H1 (cell line): ENCODE data around the gene NFIX. TPM values are rescaled to one million over a fixed set of nuclear protein-coding genes. Genes with fewer than 3 reads are reported as not detected.

Experiments
- polyA plus RNA-seq, 7 experiments: library from polyadenylated mRNA; depleted of rRNA in 3 of 7; stranded (reverse) in 5 of 7; unstranded in 2 of 7; fragments of >200 nt in 5 of 7; fragments of 200-250 nt in 2 of 7; gene quantifications; 1 replicate in 5 of 7; 2 replicates in 1 of 7; 4 replicates in 1 of 7; pipeline versions ENCODE4 v1.2.1 to v1.2.3, GENCODE V29; 2011 to 2013; ENCODE audit warnings: missing spikeins in 2 of 7, mixed read lengths in 2 of 7
- total RNA-seq: library from RNA; stranded (reverse); fragmentation: NEBNext Ultra II Directional; extraction: Animal tissue kit (Norgen Biotek cat#: 25700); gene quantifications from 2 replicates; pipeline ENCODE4 v1.2.1, GENCODE V29; 2021
- TF ChIP-seq, protein P1 (sequence below): fragments of 300-600 bp; sonication (generic); IDR thresholded peaks from 2 replicates; pipeline ENCODE4 v1.7.1; 2012; ENCODE audit warnings: low read length, moderate library complexity, mild to moderate bottlenecking, inconsistent platforms; ENCODE audit not compliant: insufficient replicate concordance

The NFIX gene
- total and polyA plus RNA-seq, 2 of the 8 experiments (the other 6 are each of a cell fraction or from before 2014, with no cell fraction given) = 0.03 to 0.20 TPM

GRCh38 chr19:13003081-13003480 is 7.8 kb downstream of the NFIX start (continued):
- TF ChIP-seq, protein P1, sequence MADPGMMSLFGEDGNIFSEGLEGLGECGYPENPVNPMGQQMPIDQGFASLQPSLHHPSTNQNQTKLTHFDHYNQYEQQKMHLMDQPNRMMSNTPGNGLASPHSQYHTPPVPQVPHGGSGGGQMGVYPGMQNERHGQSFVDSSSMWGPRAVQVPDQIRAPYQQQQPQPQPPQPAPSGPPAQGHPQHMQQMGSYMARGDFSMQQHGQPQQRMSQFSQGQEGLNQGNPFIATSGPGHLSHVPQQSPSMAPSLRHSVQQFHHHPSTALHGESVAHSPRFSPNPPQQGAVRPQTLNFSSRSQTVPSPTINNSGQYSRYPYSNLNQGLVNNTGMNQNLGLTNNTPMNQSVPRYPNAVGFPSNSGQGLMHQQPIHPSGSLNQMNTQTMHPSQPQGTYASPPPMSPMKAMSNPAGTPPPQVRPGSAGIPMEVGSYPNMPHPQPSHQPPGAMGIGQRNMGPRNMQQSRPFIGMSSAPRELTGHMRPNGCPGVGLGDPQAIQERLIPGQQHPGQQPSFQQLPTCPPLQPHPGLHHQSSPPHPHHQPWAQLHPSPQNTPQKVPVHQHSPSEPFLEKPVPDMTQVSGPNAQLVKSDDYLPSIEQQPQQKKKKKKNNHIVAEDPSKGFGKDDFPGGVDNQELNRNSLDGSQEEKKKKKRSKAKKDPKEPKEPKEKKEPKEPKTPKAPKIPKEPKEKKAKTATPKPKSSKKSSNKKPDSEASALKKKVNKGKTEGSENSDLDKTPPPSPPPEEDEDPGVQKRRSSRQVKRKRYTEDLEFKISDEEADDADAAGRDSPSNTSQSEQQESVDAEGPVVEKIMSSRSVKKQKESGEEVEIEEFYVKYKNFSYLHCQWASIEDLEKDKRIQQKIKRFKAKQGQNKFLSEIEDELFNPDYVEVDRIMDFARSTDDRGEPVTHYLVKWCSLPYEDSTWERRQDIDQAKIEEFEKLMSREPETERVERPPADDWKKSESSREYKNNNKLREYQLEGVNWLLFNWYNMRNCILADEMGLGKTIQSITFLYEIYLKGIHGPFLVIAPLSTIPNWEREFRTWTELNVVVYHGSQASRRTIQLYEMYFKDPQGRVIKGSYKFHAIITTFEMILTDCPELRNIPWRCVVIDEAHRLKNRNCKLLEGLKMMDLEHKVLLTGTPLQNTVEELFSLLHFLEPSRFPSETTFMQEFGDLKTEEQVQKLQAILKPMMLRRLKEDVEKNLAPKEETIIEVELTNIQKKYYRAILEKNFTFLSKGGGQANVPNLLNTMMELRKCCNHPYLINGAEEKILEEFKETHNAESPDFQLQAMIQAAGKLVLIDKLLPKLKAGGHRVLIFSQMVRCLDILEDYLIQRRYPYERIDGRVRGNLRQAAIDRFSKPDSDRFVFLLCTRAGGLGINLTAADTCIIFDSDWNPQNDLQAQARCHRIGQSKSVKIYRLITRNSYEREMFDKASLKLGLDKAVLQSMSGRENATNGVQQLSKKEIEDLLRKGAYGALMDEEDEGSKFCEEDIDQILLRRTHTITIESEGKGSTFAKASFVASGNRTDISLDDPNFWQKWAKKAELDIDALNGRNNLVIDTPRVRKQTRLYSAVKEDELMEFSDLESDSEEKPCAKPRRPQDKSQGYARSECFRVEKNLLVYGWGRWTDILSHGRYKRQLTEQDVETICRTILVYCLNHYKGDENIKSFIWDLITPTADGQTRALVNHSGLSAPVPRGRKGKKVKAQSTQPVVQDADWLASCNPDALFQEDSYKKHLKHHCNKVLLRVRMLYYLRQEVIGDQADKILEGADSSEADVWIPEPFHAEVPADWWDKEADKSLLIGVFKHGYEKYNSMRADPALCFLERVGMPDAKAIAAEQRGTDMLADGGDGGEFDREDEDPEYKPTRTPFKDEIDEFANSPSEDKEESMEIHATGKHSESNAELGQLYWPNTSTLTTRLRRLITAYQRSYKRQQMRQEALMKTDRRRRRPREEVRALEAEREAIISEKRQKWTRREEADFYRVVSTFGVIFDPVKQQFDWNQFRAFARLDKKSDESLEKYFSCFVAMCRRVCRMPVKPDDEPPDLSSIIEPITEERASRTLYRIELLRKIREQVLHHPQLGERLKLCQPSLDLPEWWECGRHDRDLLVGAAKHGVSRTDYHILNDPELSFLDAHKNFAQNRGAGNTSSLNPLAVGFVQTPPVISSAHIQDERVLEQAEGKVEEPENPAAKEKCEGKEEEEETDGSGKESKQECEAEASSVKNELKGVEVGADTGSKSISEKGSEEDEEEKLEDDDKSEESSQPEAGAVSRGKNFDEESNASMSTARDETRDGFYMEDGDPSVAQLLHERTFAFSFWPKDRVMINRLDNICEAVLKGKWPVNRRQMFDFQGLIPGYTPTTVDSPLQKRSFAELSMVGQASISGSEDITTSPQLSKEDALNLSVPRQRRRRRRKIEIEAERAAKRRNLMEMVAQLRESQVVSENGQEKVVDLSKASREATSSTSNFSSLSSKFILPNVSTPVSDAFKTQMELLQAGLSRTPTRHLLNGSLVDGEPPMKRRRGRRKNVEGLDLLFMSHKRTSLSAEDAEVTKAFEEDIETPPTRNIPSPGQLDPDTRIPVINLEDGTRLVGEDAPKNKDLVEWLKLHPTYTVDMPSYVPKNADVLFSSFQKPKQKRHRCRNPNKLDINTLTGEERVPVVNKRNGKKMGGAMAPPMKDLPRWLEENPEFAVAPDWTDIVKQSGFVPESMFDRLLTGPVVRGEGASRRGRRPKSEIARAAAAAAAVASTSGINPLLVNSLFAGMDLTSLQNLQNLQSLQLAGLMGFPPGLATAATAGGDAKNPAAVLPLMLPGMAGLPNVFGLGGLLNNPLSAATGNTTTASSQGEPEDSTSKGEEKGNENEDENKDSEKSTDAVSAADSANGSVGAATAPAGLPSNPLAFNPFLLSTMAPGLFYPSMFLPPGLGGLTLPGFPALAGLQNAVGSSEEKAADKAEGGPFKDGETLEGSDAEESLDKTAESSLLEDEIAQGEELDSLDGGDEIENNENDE = no peak
